Smooth muscle cell of the brain vasculature (primary cell): ENCODE measurements around the gene GALNT10.

Experiments used
- DNase-seq: peaks from one replicate; pipeline ENCODE4 v3.0.0-alpha.2; 2012; ENCODE audit warnings: low read depth, low spot score

The GALNT10 gene

GRCh38 chr5:154234551-154234950, 44.0 kb downstream of the GALNT10 start:
- DNase-seq, result no peak

- no peak for DNase-seq
Measured at GRCh38 chr5:154236011-154236410, 45.5 kb downstream of the GALNT10 start.

GRCh38 chr5:154236536-154237375, 46.2 kb downstream of the GALNT10 start:
- DNase-seq, result no peak

GRCh38 chr5:154237376-154237743, 46.8 kb downstream of the GALNT10 start:
- no peak for DNase-seq

GRCh38 chr5:154237946-154238345, 47.4 kb downstream of the GALNT10 start:
- no peak for DNase-seq

- DNase-seq, result no peak
Measured at GRCh38 chr5:154238776-154239481, 48.4 kb downstream of the GALNT10 start.

- no peak for DNase-seq
Measured at GRCh38 chr5:154240595-154240994, 50.1 kb downstream of the GALNT10 start.

GRCh38 chr5:154241021-154241420, 50.5 kb downstream of the GALNT10 start:
- no peak for DNase-seq

GRCh38 chr5:154242442-154242841, 51.9 kb downstream of the GALNT10 start:
- DNase-seq, result no peak

- no peak for DNase-seq
Measured at GRCh38 chr5:154242964-154243376, 52.4 kb downstream of the GALNT10 start.

GRCh38 chr5:154243736-154244135, 53.2 kb downstream of the GALNT10 start:
- DNase-seq, result no peak

- no peak for DNase-seq
Measured at GRCh38 chr5:154244476-154244875, 53.9 kb downstream of the GALNT10 start.

GRCh38 chr5:154248691-154249090, 58.2 kb downstream of the GALNT10 start:
- DNase-seq, result no peak

GRCh38 chr5:154249826-154250225, 59.3 kb downstream of the GALNT10 start:
- no peak for DNase-seq

- no peak for DNase-seq
Measured at GRCh38 chr5:154251529-154251928, 61.0 kb downstream of the GALNT10 start.

GRCh38 chr5:154253807-154254206, 63.3 kb downstream of the GALNT10 start:
- DNase-seq, result no peak

- DNase-seq, result no peak
Measured at GRCh38 chr5:154254896-154255295, 64.4 kb downstream of the GALNT10 start.

GRCh38 chr5:154257046-154257445, 66.5 kb downstream of the GALNT10 start:
- no peak for DNase-seq

- no peak for DNase-seq
Measured at GRCh38 chr5:154258531-154259217, 68.1 kb downstream of the GALNT10 start.

- DNase-seq, result no peak
Measured at GRCh38 chr5:154260224-154260927, 69.8 kb downstream of the GALNT10 start.

- no peak for DNase-seq
Measured at GRCh38 chr5:154262342-154262741, 71.8 kb downstream of the GALNT10 start.
